Peyer's patch (tissue), 4 donors: ENCODE data around the gene RREB1. TPM values are rescaled to one million over a fixed set of nuclear protein-coding genes. Genes with fewer than 3 reads are reported as not detected.

Source experiments
- DNase-seq, 3 donors: peaks; one replicate each; pipeline ENCODE4 v3.0.0-alpha.2; 2017 to 2019
- H3K27ac ChIP-seq, 4 donors: fragments of 200-600 bp; sonication (generic); one replicate each; pipeline ENCODE4 v1.5.1; 2016 to 2019
- H3K27me3 ChIP-seq, 2 donors: fragments of 200-600 bp; sonication (generic); one replicate each; pipeline ENCODE4 v1.5.1; 2019
- H3K36me3 ChIP-seq, 3 donors: fragments of 200-600 bp; sonication (generic); one replicate each; pipeline ENCODE4 v1.5.1; 2016 to 2019
- H3K4me1 ChIP-seq, 4 donors: fragments of 200-600 bp; sonication (generic); one replicate each; pipeline ENCODE4 v1.5.1; 2016 to 2019
- H3K4me3 ChIP-seq, 4 donors: fragments of 200-600 bp; sonication (generic); 1 replicate in 3 of 4; 2 replicates in 1 of 4; pipeline ENCODE4 v1.5.1; 2016 to 2019; ENCODE audit warnings: mild to moderate bottlenecking in 1 of 4
- H3K9me3 ChIP-seq, 4 donors: fragments of 200-600 bp; sonication (generic); one replicate each; pipeline ENCODE4 v1.5.1; 2016 to 2019; ENCODE audit warnings: mild to moderate bottlenecking in 1 of 4
- CTCF ChIP-seq, 6 experiments: fragments of 450-650 bp in 4 of 6; fragments of 200-600 bp in 2 of 6; sonication (generic) in 1 of 6; IDR thresholded peaks; one replicate each; pipeline ENCODE4 v1.5.1; 2017 to 2019; ENCODE audit warnings: antibody characterized with exemption in 6 of 6, mild to moderate bottlenecking in 3 of 6, moderate library complexity in 1 of 6
- POLR2A ChIP-seq, 2 donors: fragments of 450-650 bp; IDR thresholded peaks; one replicate each; pipeline ENCODE4 v1.5.1; 2017; ENCODE audit warnings: antibody characterized with exemption in 2 of 2, mild to moderate bottlenecking in 2 of 2, moderate library complexity in 2 of 2
- total RNA-seq, 4 donors: library from RNA; depleted of rRNA; stranded (reverse); fragments of >200 nt; gene quantifications; one replicate each; pipeline ENCODE4 v1.1.0, GENCODE V29; 2016

RREB1 gene
- total RNA-seq, 4 donors from 2014 or later = 65.0 to 118 (median 113) TPM

GRCh38 chr6:7247828-7248227 lies 140.1 kb downstream of the RREB1 start:
- Histone ChIP-seq H3K27me3 (no peaks in the 10 kb centered on the region), H3K36me3 (peaks cover 0 to 69% (median 0%) of the 10 kb centered on the region in 3 donors), H3K27ac (no peak overlapping the region), H3K4me1 (peaks cover 0 to 10% (median 0%) of the 10 kb centered on the region in 4 donors), H3K9me3 (no peaks in the 10 kb centered on the region), H3K4me3 (no peak overlapping the region)
- DNase-seq = no peak
- no peak for TF ChIP-seq POLR2A (IDR thresholded peaks at IDR 0.05)
- TF ChIP-seq CTCF (IDR thresholded peaks at IDR 0.05) = no peak

GRCh38 chr6:7249391-7249790 lies 141.6 kb downstream of the RREB1 start:
- Histone ChIP-seq H3K4me3 (no peak overlapping the region), H3K4me1 (no peaks in the 10 kb centered on the region), H3K36me3 (peaks cover 0 to 69% (median 0%) of the 10 kb centered on the region in 3 donors), H3K27ac (no peak overlapping the region), H3K9me3 (no peaks in the 10 kb centered on the region), H3K27me3 (no peaks in the 10 kb centered on the region)
- DNase-seq = no peak
- TF ChIP-seq CTCF (IDR thresholded peaks at IDR 0.05) (no peak), POLR2A (IDR thresholded peaks at IDR 0.05) (no peak)

GRCh38 chr6:7249946-7250643 lies 142.3 kb downstream of the RREB1 start:
- no peaks in the 10 kb centered on the region for H3K27me3 ChIP-seq
- peaks cover 0 to 69% (median 0%) of the 10 kb centered on the region in 3 donors for H3K36me3 ChIP-seq
- no peaks in the 10 kb centered on the region for H3K9me3 ChIP-seq
- H3K4me1 ChIP-seq = no peaks in the 10 kb centered on the region
- no peak overlapping the region for H3K4me3 ChIP-seq
- H3K27ac ChIP-seq = no peak overlapping the region
- DNase-seq = no peak
- TF ChIP-seq CTCF (IDR thresholded peaks at IDR 0.05) (no peak), POLR2A (IDR thresholded peaks at IDR 0.05) (no peak)

GRCh38 chr6:7250812-7251211 lies 143.1 kb downstream of the RREB1 start:
- peaks cover 0 to 65% (median 0%) of the 10 kb centered on the region in 3 donors for H3K36me3 ChIP-seq
- H3K4me3 ChIP-seq = no peak overlapping the region
- no peaks in the 10 kb centered on the region for H3K27me3 ChIP-seq
- H3K9me3 ChIP-seq = no peaks in the 10 kb centered on the region
- DNase-seq = no peak
- TF ChIP-seq CTCF (IDR thresholded peaks at IDR 0.05) (no peak), POLR2A (IDR thresholded peaks at IDR 0.05) (no peak)
- no peak overlapping the region for H3K27ac ChIP-seq
- no peaks in the 10 kb centered on the region for H3K4me1 ChIP-seq

GRCh38 chr6:7251646-7252260 lies 144.0 kb downstream of the RREB1 start:
- no peaks in the 10 kb centered on the region for H3K27me3 ChIP-seq
- peak overlapping the region in 2 of 4 donors; percentile 19 to 25 for H3K27ac ChIP-seq
- H3K36me3 ChIP-seq = peaks cover 0 to 57% (median 0%) of the 10 kb centered on the region in 3 donors
- TF ChIP-seq POLR2A (IDR thresholded peaks at IDR 0.05) (no peak), CTCF (IDR thresholded peaks at IDR 0.05) (no peak)
- DNase-seq = no peak
- no peaks in the 10 kb centered on the region for H3K9me3 ChIP-seq
- H3K4me3 ChIP-seq = no peak overlapping the region
- H3K4me1 ChIP-seq = no peaks in the 10 kb centered on the region
